Body of pancreas (tissue), 4 donors: Measurements from ENCODE around the gene MED15.

Experiments used
- CTCF ChIP-seq, 7 experiments: fragments of 450-650 bp in 4 of 7; fragments of 200-600 bp in 3 of 7; sonication (generic) in 3 of 7; IDR thresholded peaks; one replicate each; pipeline ENCODE4 v1.5.1; 2016 to 2019; ENCODE audit warnings: antibody characterized with exemption in 7 of 7
- POLR2A ChIP-seq, 3 donors: fragments of 450-650 bp; IDR thresholded peaks; one replicate each; pipeline ENCODE4 v1.6.1; 2016; ENCODE audit warnings: antibody characterized with exemption in 3 of 3, mild to moderate bottlenecking in 2 of 3

GRCh38 chr22:20581503-20582170, 74.2 kb downstream of the MED15 start:
- TF ChIP-seq POLR2A (IDR thresholded peaks at IDR 0.05), result no peak
- TF ChIP-seq CTCF (IDR thresholded peaks at IDR 0.05), result no peak
